ENCODE measurements around the gene SSTR3. TPM values are rescaled to one million over a fixed set of nuclear protein-coding genes. Genes with fewer than 3 reads are reported as not detected.

The SSTR3 gene
- total RNA-seq, 1 donor from 2014 or later, result not detected

DNA sequence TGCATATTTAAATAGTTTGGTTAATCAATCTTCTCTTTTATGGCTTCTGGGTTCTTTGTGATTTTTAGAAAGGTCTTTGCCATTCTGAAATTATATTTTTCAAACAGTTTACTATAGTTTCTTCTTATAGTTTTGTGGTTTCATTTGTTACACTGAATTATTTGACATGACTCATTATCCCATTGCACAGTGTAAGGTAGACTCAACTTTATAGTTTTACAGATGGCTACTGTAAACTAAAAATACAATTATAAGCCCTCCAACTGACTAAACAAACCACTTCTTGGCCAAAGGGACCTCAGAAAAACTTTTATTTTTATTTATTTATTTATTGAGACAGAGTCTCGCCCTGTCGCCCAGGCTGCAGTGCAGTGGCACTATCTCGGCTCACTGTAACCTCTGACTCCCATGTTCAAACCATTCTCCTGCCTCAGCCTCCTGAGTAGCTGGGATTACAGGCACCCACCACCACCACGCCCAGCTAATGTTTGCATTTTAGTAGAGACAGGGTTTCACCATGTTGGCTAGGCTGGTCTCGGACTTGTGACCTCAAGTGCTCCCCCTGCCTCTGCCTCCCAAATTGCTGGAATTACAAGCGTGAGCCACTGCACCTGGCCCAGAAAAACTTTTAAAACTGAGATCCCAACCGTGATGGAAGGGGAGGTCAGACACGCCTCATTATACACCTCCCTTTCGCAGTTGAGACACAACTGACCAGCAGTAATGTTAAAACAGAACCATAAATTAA is 45.9 kb upstream of the SSTR3 start:
- Histone ChIP-seq H3K4me3 (ENCODE audit: low read depth, low read length) (no peak overlapping the region), H3K27me3 (ENCODE audit: control insufficient read depth, insufficient read depth, low read length) (peaks cover 6% of the 10 kb centered on the region), H3K36me3 (ENCODE audit: control insufficient read depth, insufficient read depth, low read length) (no peaks in the 10 kb centered on the region)
- TF ChIP-seq, protein P1, sequence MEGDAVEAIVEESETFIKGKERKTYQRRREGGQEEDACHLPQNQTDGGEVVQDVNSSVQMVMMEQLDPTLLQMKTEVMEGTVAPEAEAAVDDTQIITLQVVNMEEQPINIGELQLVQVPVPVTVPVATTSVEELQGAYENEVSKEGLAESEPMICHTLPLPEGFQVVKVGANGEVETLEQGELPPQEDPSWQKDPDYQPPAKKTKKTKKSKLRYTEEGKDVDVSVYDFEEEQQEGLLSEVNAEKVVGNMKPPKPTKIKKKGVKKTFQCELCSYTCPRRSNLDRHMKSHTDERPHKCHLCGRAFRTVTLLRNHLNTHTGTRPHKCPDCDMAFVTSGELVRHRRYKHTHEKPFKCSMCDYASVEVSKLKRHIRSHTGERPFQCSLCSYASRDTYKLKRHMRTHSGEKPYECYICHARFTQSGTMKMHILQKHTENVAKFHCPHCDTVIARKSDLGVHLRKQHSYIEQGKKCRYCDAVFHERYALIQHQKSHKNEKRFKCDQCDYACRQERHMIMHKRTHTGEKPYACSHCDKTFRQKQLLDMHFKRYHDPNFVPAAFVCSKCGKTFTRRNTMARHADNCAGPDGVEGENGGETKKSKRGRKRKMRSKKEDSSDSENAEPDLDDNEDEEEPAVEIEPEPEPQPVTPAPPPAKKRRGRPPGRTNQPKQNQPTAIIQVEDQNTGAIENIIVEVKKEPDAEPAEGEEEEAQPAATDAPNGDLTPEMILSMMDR (IDR thresholded peaks at IDR 0.05; ENCODE audit: insufficient read depth, low read length, poor library complexity, severe bottlenecking), result no peak
- no peak for DNase-seq (ENCODE audit: low read depth)

DNA sequence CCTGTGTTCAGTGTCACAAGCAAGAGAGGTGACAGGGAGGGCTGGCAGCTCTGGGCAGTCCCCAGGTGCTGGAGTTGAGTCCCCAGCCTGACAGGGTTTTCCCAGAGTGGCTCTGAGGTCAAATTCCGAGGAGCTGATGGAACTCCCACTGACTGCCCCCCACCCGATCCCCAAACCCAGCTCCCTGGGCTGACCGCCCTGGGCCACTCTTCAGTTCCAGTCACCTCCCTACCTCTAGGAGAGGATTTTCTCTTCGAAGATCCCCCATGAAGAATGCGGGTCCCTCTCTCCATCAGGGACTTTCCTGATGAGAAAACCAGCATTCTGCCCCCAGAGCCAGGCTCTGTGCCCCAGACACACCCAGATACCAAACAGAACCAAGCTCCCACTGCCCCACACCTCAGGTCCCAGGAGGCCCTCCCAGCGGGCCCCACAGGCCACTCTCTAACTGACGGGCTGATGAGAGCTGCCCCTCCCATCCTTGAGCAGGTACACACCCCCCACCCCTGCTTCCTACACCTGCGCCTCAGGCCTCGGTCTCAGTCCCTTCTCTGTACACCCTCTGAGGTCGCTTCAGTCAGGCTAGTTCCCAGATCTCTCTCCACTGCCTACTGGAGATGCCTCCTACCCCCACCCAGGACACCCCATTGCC is 43.9 kb upstream of the SSTR3 start:
- DNase-seq (ENCODE audit: low read depth), result no peak
- TF ChIP-seq, protein P1 (IDR thresholded peaks at IDR 0.05; ENCODE audit: insufficient read depth, low read length, poor library complexity, severe bottlenecking), result no peak
- H3K4me3 ChIP-seq (ENCODE audit: low read depth, low read length), result no peak overlapping the region
- H3K27me3 ChIP-seq (ENCODE audit: control insufficient read depth, insufficient read depth, low read length), result peaks cover 6% of the 10 kb centered on the region
- H3K36me3 ChIP-seq (ENCODE audit: control insufficient read depth, insufficient read depth, low read length), result no peaks in the 10 kb centered on the region

DNA sequence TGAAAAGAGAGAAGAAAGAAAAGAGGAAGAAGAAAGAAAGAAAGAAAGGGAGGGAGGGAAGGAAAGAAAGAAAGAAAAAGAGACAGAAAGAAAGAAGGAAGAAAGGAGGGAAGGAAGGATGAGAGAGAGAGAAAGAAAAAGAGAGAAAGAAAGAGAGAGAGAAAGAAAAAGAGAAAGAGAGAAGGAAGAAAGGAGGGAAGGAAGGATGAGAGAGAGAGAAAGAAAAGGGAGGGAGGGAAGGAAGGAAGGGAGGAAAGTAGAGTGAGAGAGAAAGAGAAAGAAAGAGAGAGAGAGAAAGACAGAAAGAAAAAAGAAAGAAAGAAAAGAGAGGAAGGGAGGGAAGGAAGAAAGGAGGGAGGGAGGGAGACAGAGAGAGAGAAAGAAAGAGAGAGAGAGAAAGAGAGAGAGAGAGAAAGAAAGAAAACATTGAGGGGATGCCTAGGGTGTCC is 43.3 kb upstream of the SSTR3 start:
- DNase-seq (ENCODE audit: low read depth), result no peak
- TF ChIP-seq, protein P1 (IDR thresholded peaks at IDR 0.05; ENCODE audit: insufficient read depth, low read length, poor library complexity, severe bottlenecking), result no peak
- no peaks in the 10 kb centered on the region for H3K36me3 ChIP-seq (ENCODE audit: control insufficient read depth, insufficient read depth, low read length)
- no peak overlapping the region for H3K4me3 ChIP-seq (ENCODE audit: low read depth, low read length)
- H3K27me3 ChIP-seq (ENCODE audit: control insufficient read depth, insufficient read depth, low read length), result peaks cover 6% of the 10 kb centered on the region

DNA sequence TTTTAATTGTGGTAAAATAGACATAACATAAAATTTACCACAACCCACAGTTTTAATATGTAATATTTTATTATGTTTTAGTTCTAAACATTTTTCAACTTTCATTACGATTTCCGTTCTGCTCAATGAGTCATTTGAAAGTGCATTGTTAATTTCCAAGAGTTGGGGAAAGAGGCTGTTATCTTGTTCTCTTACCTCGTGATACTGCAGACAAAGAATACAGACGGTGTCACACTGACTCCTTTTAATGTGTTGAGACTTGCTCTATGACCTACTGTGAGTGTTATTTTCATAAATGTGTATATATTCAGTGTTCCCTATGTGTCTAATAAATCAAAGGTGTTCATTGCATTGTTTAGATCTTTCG is 42.6 kb upstream of the SSTR3 start:
- Histone ChIP-seq H3K36me3 (ENCODE audit: control insufficient read depth, insufficient read depth, low read length) (no peaks in the 10 kb centered on the region), H3K27me3 (ENCODE audit: control insufficient read depth, insufficient read depth, low read length) (peaks cover 3% of the 10 kb centered on the region), H3K4me3 (ENCODE audit: low read depth, low read length) (no peak overlapping the region)
- TF ChIP-seq, protein P1 (IDR thresholded peaks at IDR 0.05; ENCODE audit: insufficient read depth, low read length, poor library complexity, severe bottlenecking), result no peak
- DNase-seq (ENCODE audit: low read depth), result no peak

DNA sequence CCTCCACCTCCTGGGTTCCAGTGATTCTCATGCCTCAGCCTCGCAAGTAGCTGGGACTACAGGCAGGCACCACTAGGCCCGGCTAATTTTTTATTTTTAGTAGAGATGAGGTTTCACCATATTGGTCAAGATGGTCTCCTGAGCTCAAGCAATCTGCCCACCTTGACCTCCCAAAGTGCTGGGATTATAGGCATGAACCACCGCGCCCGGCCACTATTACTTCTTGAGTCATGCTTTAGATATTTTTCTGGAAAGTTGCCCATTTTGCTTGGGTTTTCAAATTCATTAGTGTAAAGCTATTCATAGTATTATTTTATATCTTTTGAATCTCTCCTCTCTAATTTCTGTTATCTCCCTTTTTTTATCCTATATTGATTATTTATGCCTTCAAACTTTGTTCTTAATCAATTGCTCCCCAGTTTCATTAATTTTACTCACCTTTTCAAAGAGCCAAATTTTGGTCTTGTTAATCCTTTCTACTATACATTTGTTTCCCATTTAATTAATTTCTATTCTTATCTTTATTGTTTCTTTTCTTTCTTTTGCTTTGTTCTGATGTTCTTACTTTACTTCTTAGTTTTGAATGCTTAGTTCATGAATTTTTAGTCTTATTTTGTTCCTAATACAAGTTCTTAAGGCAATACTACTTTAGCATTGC is 42.1 kb upstream of the SSTR3 start:
- H3K36me3 ChIP-seq (ENCODE audit: control insufficient read depth, insufficient read depth, low read length), result no peaks in the 10 kb centered on the region
- H3K4me3 ChIP-seq (ENCODE audit: low read depth, low read length), result no peak overlapping the region
- DNase-seq (ENCODE audit: low read depth), result no peak
- H3K27me3 ChIP-seq (ENCODE audit: control insufficient read depth, insufficient read depth, low read length), result no peaks in the 10 kb centered on the region
- TF ChIP-seq, protein P1 (IDR thresholded peaks at IDR 0.05; ENCODE audit: insufficient read depth, low read length, poor library complexity, severe bottlenecking), result no peak
